Left hindlimb (tissue), 1 donor: ENCODE results near the gene PRKN.
"Not testable (repeated sequence)": the region's sequence is repeated elsewhere in the genome, so short reads cannot be mapped to it uniquely, and the experiment has no call there.

Source experiments
- DNase-seq: peaks from one replicate; pipeline ENCODE4 v3.0.0-alpha.2; 2018

Gene PRKN

GRCh38 chr6:162612613-162613012, 115.0 kb downstream of the PRKN start:
- DNase-seq: no peak

- DNase-seq: no peak
These were observed 117.2 kb downstream of the PRKN start for GRCh38 chr6:162610351-162610750.

- DNase-seq: no peak
These were observed 121.7 kb downstream of the PRKN start for GRCh38 chr6:162605881-162606280.

- no peak for DNase-seq
These were observed 124.1 kb downstream of the PRKN start for GRCh38 chr6:162603231-162604015.

GRCh38 chr6:162602759-162603158, 124.8 kb downstream of the PRKN start:
- no peak for DNase-seq

- no peak for DNase-seq
These were observed 130.9 kb downstream of the PRKN start for GRCh38 chr6:162596676-162597075.

- DNase-seq: no peak
These were observed 136.0 kb downstream of the PRKN start for GRCh38 chr6:162591517-162591916.

GRCh38 chr6:162581988-162582780, 145.4 kb downstream of the PRKN start:
- DNase-seq: no peak

GRCh38 chr6:162580619-162581018, 146.9 kb downstream of the PRKN start:
- DNase-seq: no peak

- no peak for DNase-seq
These were observed 151.6 kb downstream of the PRKN start for GRCh38 chr6:162576016-162576415.

- DNase-seq: no peak
These were observed 155.3 kb downstream of the PRKN start for GRCh38 chr6:162572240-162572639.

GRCh38 chr6:162568266-162568665, 159.3 kb downstream of the PRKN start:
- DNase-seq: no peak

- DNase-seq: no peak
These were observed 165.5 kb downstream of the PRKN start for GRCh38 chr6:162562041-162562440.

GRCh38 chr6:162560891-162561290, 166.7 kb downstream of the PRKN start:
- DNase-seq: no peak

- no peak for DNase-seq
These were observed 173.0 kb downstream of the PRKN start for GRCh38 chr6:162554531-162554930.

- no peak for DNase-seq
These were observed 180.7 kb downstream of the PRKN start for GRCh38 chr6:162546905-162547304.

- DNase-seq: no peak
These were observed 184.3 kb downstream of the PRKN start for GRCh38 chr6:162543221-162543620.

- DNase-seq: no peak
These were observed 186.5 kb downstream of the PRKN start for GRCh38 chr6:162541019-162541601.

GRCh38 chr6:162539321-162539720, 188.2 kb downstream of the PRKN start:
- DNase-seq: no peak

- DNase-seq: peak; percentile 55
These were observed 188.9 kb downstream of the PRKN start for GRCh38 chr6:162538643-162539064.

- no peak for DNase-seq
These were observed 194.6 kb downstream of the PRKN start for GRCh38 chr6:162533009-162533400.

GRCh38 chr6:162532283-162533008, 195.1 kb downstream of the PRKN start:
- no peak for DNase-seq

GRCh38 chr6:162531391-162531790, 196.2 kb downstream of the PRKN start:
- not testable (repeated sequence) for DNase-seq
